Endodermal cell (in vitro differentiated cells): ENCODE measurements around the gene PRUNE2. TPM values are rescaled to one million over a fixed set of nuclear protein-coding genes. Genes with fewer than 3 reads are reported as not detected.

Experiments
- DNase-seq: peaks from one replicate; pipeline ENCODE4 v3.0.0-alpha.2; 2017
- H3K27ac ChIP-seq: 2 replicates; pipeline ENCODE4 v1.5.1; 2013; ENCODE audit warnings: mild to moderate bottlenecking, low read depth, low read length, moderate library complexity
- H3K27me3 ChIP-seq: 2 replicates; pipeline ENCODE4 v1.6.1; 2013; ENCODE audit warnings: mild to moderate bottlenecking, low read length, moderate library complexity; ENCODE audit not compliant: insufficient read depth, control insufficient read depth, poor library complexity, severe bottlenecking
- H3K36me3 ChIP-seq: 2 replicates; pipeline ENCODE4 v1.7.0; 2013; ENCODE audit warnings: mild to moderate bottlenecking, low read length, moderate library complexity; ENCODE audit not compliant: control insufficient read depth, insufficient read depth
- H3K4me1 ChIP-seq: one replicate; pipeline ENCODE4 v1.7.0; 2013; ENCODE audit warnings: low read length; ENCODE audit not compliant: control insufficient read depth, insufficient read depth
- H3K4me3 ChIP-seq: 2 replicates; pipeline ENCODE4 v1.5.1; 2013; ENCODE audit warnings: mild to moderate bottlenecking, low read length, moderate library complexity
- H3K9ac ChIP-seq: 2 replicates; pipeline ENCODE4 v1.6.1; 2013; ENCODE audit warnings: mild to moderate bottlenecking, low read length, moderate library complexity; ENCODE audit not compliant: poor library complexity, severe bottlenecking; ENCODE audit errors: extremely low read depth
- H3K9me3 ChIP-seq: 2 replicates; pipeline ENCODE4 v1.6.1; 2013; ENCODE audit warnings: mild to moderate bottlenecking, low read length, moderate library complexity; ENCODE audit not compliant: control insufficient read depth
- H3K27ac Mint-ChIP-seq: 2 replicates; pipeline ENCODE4 v1.8.0; 2020; ENCODE audit warnings: mixed read lengths
- H3K27me3 Mint-ChIP-seq: 2 replicates; pipeline ENCODE4 v1.8.0; 2021; ENCODE audit warnings: mild to moderate bottlenecking, mixed read lengths; ENCODE audit not compliant: insufficient read depth
- H3K36me3 Mint-ChIP-seq: 2 replicates; pipeline ENCODE4 v1.8.0; 2020; ENCODE audit warnings: low read depth, mixed read lengths
- H3K4me1 Mint-ChIP-seq: 2 replicates; pipeline ENCODE4 v1.8.0; 2020; ENCODE audit warnings: mixed read lengths
- H3K4me3 Mint-ChIP-seq: 2 replicates; pipeline ENCODE4 v1.8.0; 2020; ENCODE audit warnings: mild to moderate bottlenecking, moderate library complexity, mixed read lengths
- H3K9me3 Mint-ChIP-seq: 2 replicates; pipeline ENCODE4 v1.8.0; 2020; ENCODE audit warnings: mild to moderate bottlenecking, mixed read lengths
- CTCF ChIP-seq: fragments of 200-600 bp; sonication (generic); conservative IDR thresholded peaks from 2 replicates; pipeline ENCODE4 v1.5.0; 2021; ENCODE audit warnings: antibody characterized with exemption, mild to moderate bottlenecking
- WGBS, 2 experiments: methylation state at CpG; one replicate each; pipeline versions ENCODE4 v1.1.5 to v1.1.7; 2013; ENCODE audit warnings: missing lambda C conversion rate in 2 of 2, mixed read lengths in 1 of 2; ENCODE audit not compliant: insufficient coverage in 1 of 2, insufficient read length in 1 of 2; 5-methylcytosine and 5-hydroxymethylcytosine counted together
- total RNA-seq, 2 donors: library from RNA; stranded (reverse); fragmentation: NEBNext Ultra II Directional in 1 of 2; extraction: Animal tissue kit (Norgen Biotek cat#: 25700) in 1 of 2; gene quantifications; 2 replicates in 1 of 2; 3 replicates in 1 of 2; pipeline ENCODE4 v1.2.1, GENCODE V29; 2021

The PRUNE2 gene
- total RNA-seq, 2 donors from 2014 or later: 4.1 to 6.8 TPM

GRCh38 chr9:76717176-76717575 is 188.7 kb downstream of the PRUNE2 start:
- H3K4me3 Mint-ChIP-seq: no peak overlapping the region
- H3K4me3 ChIP-seq: no peak overlapping the region
- H3K36me3 ChIP-seq: no peaks in the 10 kb centered on the region
- no peak overlapping the region for H3K27ac ChIP-seq
- peaks cover 4% of the 10 kb centered on the region for H3K4me1 Mint-ChIP-seq
- no peak for TF ChIP-seq CTCF
- H3K27ac Mint-ChIP-seq: no peak overlapping the region
- H3K27me3 ChIP-seq: no peaks in the 10 kb centered on the region
- no peaks in the 10 kb centered on the region for H3K27me3 Mint-ChIP-seq
- no peak for DNase-seq
- 95% methylated on average over 5 of the region's 5 CpGs; no CpG with 5 or more reads in 1 of the 2 experiments for WGBS, 2 experiments
- no peaks in the 10 kb centered on the region for H3K9me3 ChIP-seq
- no peaks in the 10 kb centered on the region for H3K9me3 Mint-ChIP-seq
- no peaks in the 10 kb centered on the region for H3K36me3 Mint-ChIP-seq
- H3K4me1 ChIP-seq: no peaks in the 10 kb centered on the region
- no peak overlapping the region for H3K9ac ChIP-seq

- H3K27ac Mint-ChIP-seq: no peak overlapping the region
- Histone ChIP-seq H3K27ac (no peak overlapping the region), H3K9me3 (no peaks in the 10 kb centered on the region), H3K27me3 (no peaks in the 10 kb centered on the region), H3K4me1 (no peaks in the 10 kb centered on the region), H3K9ac (no peak overlapping the region), H3K4me3 (no peak overlapping the region), H3K36me3 (no peaks in the 10 kb centered on the region)
- H3K9me3 Mint-ChIP-seq: no peaks in the 10 kb centered on the region
- WGBS, 2 experiments: 88 to 94% methylated on average over 4 to 7 of the region's 7 CpGs
- no peak for DNase-seq
- no peak overlapping the region for H3K4me3 Mint-ChIP-seq
- no peaks in the 10 kb centered on the region for H3K36me3 Mint-ChIP-seq
- peaks cover 4% of the 10 kb centered on the region for H3K4me1 Mint-ChIP-seq
- no peak for TF ChIP-seq CTCF
- H3K27me3 Mint-ChIP-seq: no peaks in the 10 kb centered on the region
These were observed 189.7 kb downstream of the PRUNE2 start for GRCh38 chr9:76716085-76716672.

- Histone ChIP-seq H3K9me3 (no peaks in the 10 kb centered on the region), H3K36me3 (no peaks in the 10 kb centered on the region), H3K9ac (no peak overlapping the region), H3K27me3 (no peaks in the 10 kb centered on the region), H3K4me1 (no peaks in the 10 kb centered on the region), H3K4me3 (no peak overlapping the region), H3K27ac (no peak overlapping the region)
- Mint-ChIP-seq H3K9me3 (no peaks in the 10 kb centered on the region), H3K4me3 (no peak overlapping the region), H3K27ac (no peak overlapping the region), H3K36me3 (no peaks in the 10 kb centered on the region), H3K27me3 (peaks cover 12% of the 10 kb centered on the region), H3K4me1 (peaks cover 4% of the 10 kb centered on the region)
- TF ChIP-seq CTCF: no peak
- no peak for DNase-seq
- 87 to 91% methylated on average over 5 of the region's 5 CpGs for WGBS, 2 experiments
These were observed 192.5 kb downstream of the PRUNE2 start for GRCh38 chr9:76713381-76713780.
